GM21786 (cell line): Measurements from ENCODE around the gene SH3BGRL3.
A peak's percentile ranks its signal among the peaks of the same experiment; 100 is the strongest.
"Not testable (repeated sequence)": the region's sequence is repeated elsewhere in the genome, so short reads cannot be mapped to it uniquely, and the experiment has no call there.

Experiments
- ATAC-seq: cut with Tn5 transposase; IDR thresholded peaks from one replicate; pipeline ENCODE4 v1.9.1; 2021; ENCODE audit not compliant: unreplicated experiment

Gene SH3BGRL3

DNA sequence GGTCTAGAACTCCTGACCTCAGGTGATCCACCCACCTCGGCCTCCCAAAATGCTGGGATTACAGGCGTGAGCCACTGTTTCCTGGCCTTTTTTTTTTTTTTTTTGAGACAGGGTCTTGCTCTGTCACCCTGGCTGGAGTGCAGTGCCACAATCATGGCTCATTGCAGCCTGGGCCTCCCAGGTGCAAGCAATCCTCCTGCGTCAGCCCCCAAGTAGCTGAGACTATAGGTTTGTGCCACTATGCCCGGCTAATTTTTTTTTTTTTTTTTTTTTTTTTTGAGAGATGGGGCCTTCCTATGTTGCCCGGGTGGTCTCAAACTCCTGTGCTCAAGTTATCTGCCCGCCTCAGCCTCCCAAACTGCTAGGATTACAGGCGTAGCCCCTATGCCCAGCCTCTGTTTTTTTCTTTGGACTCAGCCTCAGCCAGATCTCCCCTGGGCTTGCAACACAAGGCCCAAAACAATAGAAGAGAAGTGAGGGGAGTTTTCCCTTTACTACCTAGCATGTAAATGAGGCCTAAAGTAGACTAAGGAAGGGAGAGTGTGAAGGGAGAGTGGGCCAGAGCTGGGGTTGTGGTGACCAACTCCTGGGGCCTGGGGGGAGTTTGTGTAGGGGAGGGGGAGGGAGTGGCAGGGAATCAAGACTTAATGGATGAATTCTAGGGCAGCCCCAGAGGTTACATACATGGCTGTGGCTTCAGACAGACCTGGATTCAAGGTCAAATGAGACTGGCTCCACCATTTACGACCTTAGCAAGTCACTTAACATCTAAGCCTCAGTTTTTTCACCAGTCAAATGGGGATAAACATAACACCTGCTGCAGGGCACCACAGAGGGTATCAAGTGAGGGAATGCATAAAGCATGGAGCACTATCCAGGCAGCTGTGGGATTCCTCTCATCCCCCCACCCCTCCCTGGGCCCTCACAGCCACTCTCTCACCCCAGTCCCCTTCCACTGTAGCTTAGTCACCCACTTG lies 36.3 kb downstream of the SH3BGRL3 start:
- ATAC-seq, result no peak

DNA sequence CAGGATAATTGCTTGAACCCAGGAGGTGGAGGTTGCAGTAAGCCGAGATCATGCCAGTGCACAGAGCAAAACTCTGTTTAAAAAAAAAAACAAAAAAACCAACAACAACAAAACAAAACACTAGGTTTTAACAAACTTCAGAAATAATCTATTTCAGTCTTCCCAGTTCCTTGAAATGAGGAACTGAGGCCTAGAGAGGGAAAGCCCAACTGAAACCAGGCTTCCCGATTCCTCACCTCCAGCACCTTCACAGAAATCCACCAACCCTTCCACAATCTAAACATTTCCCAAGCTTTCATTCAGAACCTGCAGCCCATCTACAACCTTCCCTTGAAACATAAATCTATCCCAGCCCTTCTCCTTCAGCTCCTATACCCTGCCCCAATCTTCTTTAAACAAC lies 37.3 kb downstream of the SH3BGRL3 start:
- ATAC-seq, result no peak

GRCh38 chr1:26317612-26318337 lies 37.9 kb downstream of the SH3BGRL3 start, which contains the start of gene CD52:
CD52 (plus strand) TSS chr1:26317958; CDS start chr1:26318018, 60 bp downstream.
- ATAC-seq, result peak; percentile 35

- ATAC-seq, result no peak
Observed at GRCh38 chr1:26318338-26319064, 38.6 kb downstream of the SH3BGRL3 start.

DNA sequence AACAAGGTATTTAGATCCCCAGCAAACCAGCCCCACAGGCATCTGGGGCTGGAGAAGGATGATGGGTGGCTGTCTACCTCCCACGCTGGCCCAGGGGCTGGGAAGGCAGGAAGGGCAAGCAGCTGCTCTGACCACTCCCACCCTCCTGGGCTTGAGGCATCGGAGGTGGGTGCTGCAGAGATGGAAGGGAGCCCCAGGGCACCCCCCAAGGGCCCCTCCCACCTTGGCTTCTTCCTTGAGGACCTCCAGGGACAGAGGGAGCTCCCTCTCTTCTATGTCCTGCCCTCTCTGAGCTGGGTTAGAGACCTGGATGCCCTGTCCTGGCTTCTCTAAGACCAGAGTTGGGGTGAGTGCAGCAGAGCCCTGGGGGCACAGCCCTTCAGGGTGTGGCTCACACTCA lies 41.0 kb downstream of the SH3BGRL3 start:
- ATAC-seq, result no peak

DNA sequence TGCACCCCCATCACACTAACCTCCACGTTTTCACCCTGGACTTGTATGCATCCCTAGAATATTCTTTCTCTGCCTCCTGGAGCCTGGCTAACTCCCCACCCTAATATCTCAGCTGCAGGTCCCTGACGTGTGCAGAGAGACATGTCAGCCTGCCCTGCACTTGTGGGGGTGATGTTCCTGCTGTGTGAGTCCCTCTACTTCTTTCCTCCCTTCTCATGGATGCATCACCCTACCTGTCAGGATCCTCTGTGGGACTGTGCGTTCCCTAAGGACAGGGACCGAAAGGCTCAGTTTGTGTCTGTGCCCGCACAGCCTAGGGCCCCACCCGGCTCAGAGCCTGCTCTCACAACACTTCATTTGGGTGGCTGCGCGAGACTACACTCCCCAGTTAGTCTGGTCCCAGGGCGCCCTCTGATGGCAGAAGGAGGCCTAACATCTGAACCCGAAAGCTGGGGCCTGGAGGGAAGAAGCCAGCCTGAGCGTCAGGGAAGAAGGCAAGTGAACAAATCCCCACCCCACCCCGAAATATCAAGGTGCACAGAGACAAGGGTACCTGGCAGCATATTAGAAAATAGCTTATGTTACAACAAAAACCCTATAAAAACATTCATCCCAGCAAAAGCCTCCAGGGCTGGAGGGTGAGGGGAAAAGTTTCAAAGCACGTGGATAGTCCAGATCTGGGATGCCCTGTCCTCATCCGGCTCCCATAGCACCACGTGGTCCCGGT lies 41.6 kb downstream of the SH3BGRL3 start:
- ATAC-seq, result peak; percentile 39

DNA sequence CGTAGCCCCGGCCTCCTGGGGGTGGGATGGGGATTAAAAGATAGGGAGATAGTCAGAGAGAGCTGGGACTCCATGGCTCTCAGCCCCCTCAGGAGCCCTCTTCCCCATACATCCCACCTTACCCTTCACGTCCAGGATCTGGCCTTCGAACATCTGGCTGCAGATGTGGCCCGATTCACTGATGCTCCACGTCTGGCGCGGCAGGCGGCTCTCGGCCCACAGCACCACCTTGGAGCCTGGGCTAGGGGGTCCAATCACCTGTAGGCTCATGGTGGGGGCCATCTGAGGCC lies 42.1 kb downstream of the SH3BGRL3 start:
- no peak for ATAC-seq

- ATAC-seq, result no peak
Observed at GRCh38 chr1:26323382-26323781, 43.5 kb downstream of the SH3BGRL3 start.

DNA sequence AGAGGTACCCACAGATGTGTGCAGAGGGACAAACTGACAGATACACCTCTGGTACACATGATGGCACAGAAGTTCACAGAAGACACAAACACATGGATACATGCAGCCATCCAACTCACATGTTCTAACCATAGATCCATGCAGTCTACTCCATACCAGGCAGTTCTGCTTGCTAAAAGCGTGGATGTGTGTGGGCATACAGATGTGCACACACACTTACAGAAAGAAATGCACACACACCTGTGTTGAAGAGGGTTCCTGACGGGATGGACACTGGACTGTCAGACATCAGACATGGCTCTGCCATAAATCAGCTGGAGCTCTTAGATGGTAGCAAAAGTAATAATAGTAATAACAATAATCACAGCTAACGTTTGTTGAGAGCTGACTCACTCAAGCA lies 44.7 kb downstream of the SH3BGRL3 start:
- ATAC-seq, result no peak

DNA sequence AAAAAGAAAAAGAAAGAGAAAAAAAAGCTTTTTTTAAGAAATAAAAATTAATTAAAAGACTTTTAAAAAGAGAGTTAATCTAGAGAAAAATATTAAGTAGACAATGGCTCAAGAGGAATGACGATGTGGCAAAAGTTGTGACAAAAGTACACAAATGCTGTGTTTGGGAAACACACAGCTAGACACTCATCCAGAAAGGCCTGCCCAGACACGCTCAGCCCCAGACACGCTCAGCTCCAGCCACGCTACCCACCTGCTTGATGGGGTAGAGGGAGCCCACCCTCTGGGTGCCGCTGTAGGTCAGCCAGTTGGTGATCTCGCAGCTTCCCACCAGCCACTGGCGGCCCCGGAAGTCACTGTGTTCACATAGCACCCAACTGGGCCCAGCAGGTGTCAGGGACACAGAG lies 48.1 kb downstream of the SH3BGRL3 start:
- no peak for ATAC-seq

DNA sequence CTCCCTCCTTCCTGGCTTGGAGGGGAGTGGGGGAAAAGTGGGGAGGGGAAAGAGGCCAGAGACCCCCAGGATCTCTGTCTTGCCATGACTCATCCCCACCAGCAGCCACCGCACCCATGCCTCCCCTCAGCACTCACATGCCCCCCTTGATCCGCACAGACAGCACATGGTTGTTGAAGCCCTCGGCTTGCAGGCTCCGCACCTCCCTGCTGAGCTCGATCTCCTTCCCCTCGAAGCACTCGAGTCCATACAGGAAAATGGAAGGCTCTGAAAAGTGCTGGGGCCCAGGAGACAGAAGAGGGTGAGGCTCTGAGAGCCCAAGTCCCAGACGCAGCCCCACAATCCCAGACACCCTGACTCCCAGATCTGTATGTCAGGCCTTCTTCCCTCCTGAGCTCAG lies 48.7 kb downstream of the SH3BGRL3 start:
- ATAC-seq, result no peak

DNA sequence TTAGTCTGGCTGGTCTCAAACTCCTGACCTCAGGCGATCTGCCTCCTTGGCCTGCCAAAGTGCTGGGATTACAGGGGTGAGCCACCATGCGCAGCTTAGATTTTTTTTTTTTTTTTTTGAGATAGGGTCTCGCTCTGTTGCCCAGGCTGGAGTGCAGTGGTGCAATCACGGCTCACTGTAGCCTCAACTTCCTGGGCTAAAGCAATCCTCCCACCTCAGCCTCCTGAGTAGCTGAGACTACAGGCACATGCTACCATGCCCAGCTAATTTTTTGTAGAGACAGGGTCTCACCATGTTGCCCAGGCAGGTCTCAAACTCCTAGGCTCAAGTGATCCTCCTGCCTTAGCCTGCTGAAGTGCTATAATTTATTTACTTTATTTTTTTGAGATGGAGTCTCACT lies 49.5 kb downstream of the SH3BGRL3 start:
- not testable (repeated sequence) for ATAC-seq

- no peak for ATAC-seq
Observed at GRCh38 chr1:26330276-26330675, 50.4 kb downstream of the SH3BGRL3 start.
